Epidermal melanocyte (primary cell): ENCODE data around the gene CEACAM20.
"Not testable (repeated sequence)": the region's sequence is repeated elsewhere in the genome, so short reads cannot be mapped to it uniquely, and the experiment has no call there.

Experiments
- DNase-seq: peaks from one replicate; pipeline ENCODE4 v3.0.0; 2011; ENCODE audit warnings: low spot score; ENCODE audit not compliant: insufficient read length

CEACAM20 gene

DNA sequence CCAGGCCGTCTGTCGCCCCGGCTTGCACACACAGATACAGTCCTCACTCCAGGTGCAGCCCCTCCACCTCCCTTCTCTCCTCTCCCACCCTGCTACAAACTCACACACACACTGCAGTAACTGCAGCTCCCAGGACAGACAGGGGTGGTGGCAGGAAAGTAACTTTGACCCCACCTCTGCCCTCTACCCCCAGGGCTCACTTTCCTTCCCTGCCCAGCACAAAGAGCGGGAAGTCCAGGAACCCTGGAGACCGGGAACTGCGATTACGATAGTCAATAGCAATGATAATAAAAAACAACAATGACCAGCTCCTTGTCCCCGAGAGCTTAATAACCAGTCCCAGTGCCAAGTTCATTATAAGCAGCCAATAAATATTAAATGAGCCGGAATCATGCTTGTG is at the start of gene CEACAM20:
Gene CEACAM20, minus strand, starts transcription at position 140 of the 400 bp plus-strand sequence. CDS start 166 bp downstream, outside the sequence.
- no peak for DNase-seq

GRCh38 chr19:44577566-44577874 is 48.0 kb upstream of the CEACAM20 start:
- no peak for DNase-seq

DNA sequence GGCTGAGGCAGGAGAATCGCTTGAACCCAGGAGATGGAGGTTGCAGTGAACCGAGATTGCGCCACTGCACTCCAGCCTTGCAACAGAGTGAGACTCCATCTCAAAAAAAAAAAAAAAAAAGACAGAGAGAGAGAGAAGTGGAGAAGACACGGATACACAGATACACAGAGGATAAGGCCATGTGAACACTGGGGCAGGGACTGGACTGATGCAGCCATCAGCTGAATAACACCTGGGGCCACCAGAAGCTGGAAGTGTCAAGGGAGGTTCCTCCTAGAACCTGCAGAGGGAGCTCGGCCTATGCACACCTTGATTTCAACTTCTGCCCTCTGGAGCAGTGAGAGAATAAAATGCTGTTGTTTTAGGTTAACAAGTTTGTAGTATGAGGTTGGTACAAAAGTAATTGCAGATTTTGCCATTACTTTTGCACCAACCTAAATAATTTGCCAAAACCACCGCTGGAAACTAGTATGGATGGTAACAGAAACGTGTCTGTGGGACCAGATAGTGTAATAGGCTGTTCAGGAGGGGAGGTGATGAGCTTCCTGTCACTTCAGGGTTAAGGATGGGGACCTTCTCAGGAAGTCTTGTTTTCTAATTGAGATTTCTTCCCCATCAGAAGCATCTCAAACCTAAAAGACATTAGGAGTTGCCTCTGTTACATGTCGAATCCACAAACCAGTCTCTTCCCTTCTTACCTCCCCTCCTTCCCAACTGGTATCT is 47.5 kb upstream of the CEACAM20 start:
- no peak for DNase-seq

DNA sequence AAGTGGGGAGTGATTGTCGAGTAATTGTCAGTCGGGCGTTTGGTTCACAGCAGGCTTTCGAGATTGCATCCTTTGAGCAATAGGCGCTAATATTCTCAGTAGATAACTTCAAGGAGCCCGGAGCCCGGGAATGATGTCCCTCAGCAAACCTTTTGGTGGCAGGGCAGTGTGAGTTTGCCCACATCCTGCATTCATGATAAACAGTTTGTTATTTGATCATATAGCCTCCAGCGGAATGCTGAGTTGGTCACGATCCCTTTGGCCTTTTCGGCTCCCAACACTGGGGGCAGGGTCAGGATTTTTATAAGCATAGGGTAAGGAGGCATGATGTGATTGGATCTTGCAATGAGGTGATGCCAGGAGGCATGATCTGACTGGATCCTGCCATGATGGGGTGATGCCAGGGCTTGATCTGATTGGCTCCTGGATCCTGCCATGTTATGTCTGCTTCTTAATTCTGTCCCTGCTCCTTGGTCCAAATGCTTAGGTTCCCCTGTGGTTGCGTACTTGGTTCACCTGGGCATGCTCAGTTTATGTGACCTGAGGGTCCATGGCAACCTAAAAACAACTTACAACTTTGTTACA is 45.7 kb upstream of the CEACAM20 start:
- no peak for DNase-seq

GRCh38 chr19:44574186-44574950 is 44.9 kb upstream of the CEACAM20 start:
- DNase-seq, result no peak

- no peak for DNase-seq
These were observed 44.2 kb upstream of the CEACAM20 start for GRCh38 chr19:44573627-44574026.

GRCh38 chr19:44573183-44573582 is 43.7 kb upstream of the CEACAM20 start:
- DNase-seq, result no peak

- no peak for DNase-seq
These were observed 43.1 kb upstream of the CEACAM20 start for GRCh38 chr19:44572581-44572900.

DNA sequence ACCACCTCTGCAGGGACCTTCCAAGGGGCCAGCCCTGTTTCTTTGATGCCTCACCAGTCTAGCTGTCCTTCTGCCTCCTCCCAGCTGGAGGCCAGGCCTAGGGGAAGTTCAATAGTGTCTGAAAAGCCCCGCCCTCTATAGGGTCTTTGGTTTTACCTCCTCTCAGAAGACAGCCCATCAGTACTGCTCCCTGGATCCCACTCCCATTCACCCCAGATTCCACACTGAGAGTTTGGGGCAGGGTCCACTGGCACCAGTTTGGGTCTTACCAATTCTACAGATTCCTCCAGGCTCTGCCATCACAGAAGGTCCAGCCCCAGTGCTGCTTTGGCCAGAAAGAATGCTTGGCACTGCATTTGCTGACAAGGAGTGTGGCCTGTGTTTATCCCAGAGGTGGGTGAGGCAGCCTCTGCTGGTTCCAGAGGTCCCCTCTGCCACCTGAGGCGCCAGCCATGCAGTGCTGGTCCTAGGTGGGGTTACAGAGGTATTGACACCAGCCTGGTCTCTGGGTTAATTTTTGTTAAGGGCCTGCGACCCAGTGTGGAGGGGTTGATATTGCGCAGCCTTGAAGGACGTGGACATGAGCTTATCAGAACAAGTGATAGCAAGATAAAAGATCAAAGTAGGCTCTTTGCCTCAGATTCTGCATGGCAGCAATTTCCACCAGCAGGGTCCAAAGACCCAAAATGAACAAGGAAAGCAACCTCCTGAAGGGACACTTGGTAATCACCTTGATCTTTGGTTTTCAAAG is 42.5 kb upstream of the CEACAM20 start:
- DNase-seq, result no peak

DNA sequence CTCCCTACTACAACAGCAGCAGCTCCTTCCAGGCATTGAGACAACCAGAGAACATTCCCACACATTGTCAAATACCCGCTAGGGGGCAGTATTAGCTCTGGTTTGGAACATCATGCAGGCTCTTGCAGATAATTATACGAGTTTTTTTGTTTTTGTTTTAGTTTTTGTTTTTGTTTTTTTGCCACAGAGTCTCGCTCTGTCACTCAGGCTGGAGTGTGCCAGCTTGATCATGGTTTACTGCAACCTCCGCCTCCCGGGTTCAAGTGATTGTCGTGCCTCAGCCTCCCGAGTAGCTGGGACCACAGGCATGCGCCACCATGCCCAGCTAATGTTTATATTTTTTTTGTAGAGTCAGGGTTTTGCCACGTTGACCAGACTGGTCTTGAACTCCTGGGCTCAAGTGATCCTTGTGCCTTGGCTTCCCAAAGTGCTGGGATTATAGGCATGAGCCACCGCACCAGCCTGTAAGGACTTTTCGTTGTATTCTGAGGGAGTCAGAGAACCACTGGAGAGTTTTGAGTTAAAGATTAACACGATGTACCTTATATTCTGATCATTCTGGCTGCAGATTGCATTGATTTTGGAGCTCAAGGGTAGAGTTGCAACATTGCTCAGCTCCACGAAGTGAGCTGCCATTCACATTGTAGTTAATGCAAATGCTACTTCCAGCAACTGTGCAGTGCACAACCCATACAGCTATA is 41.7 kb upstream of the CEACAM20 start:
- peak; percentile 64 for DNase-seq

- DNase-seq, result no peak
These were observed 41.1 kb upstream of the CEACAM20 start for GRCh38 chr19:44570603-44570983.

- DNase-seq, result no peak
These were observed 38.3 kb upstream of the CEACAM20 start for GRCh38 chr19:44567745-44568144.

DNA sequence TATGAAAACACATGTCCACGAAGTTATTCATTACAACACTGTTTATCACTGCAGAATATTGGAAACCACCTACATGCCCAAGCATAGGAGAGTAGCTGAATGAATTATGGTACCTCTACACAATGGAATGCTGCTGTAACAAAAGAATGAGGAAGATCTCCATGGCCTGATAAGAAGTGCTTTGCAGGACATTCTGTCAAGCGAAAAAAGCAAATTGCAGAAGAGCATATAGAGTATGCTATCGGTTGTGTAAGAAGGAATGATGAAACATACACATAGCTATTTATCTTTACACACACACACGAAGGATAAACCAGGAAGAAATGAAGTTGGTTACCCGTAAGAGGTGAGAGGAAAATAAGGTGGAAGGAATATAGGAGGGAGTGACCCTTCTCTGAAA is 37.5 kb upstream of the CEACAM20 start:
- DNase-seq, result no peak

- DNase-seq, result not testable (repeated sequence)
These were observed 33.7 kb upstream of the CEACAM20 start for GRCh38 chr19:44563086-44563655.

- DNase-seq, result no peak
These were observed 28.5 kb upstream of the CEACAM20 start for GRCh38 chr19:44557933-44558332.

- DNase-seq, result no peak
These were observed 25.3 kb upstream of the CEACAM20 start for GRCh38 chr19:44554641-44555246.

- no peak for DNase-seq
These were observed 24.1 kb upstream of the CEACAM20 start for GRCh38 chr19:44553478-44554171.

DNA sequence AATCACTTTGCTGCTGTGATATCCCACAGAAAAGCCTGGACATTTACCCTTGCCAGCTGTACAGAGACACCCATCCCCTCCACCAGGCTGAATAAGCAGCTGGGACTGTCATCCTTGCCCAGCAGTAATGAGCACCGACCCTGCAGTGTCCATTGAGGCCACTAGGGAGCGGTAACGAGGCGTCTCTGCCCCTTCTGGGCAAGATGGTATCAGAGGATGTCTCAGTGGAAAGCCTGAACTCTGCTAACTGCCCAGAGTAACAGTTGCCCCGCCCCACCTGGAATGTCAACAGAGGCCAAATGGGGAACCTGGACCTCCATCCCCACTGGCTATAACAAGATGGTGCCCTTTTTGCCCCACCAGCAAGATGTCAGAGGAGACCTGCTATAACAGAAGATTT is 22.8 kb upstream of the CEACAM20 start:
- no peak for DNase-seq

- no peak for DNase-seq
These were observed 22.4 kb upstream of the CEACAM20 start for GRCh38 chr19:44551850-44552249.

DNA sequence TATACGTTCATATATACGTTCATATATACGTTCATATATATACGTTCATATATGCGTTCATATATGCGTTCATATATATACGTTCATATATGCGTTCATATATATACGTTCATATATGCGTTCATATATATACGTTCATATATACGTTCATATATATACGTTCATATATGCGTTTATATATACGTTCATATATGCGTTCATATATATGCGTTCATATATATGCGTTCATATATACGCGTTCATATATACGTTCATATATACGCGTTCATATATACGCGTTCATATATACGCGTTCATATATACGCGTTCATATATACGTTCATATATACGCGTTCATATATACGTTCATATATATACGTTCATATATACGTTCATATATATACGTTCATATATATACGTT is 21.5 kb upstream of the CEACAM20 start:
- DNase-seq, result not testable (repeated sequence)
